Activated naive CD4-positive, alpha-beta T cell treated with anti-CD3 and anti-CD28 coated beads, Interleukin-2, amount 10 ng/mL, durations not matched to agents 5 hours and 36 hours (primary cell): Measurements from ENCODE around the gene RIC3. TPM values are rescaled to one million over a fixed set of nuclear protein-coding genes. Genes with fewer than 3 reads are reported as not detected.

Experiments
- total RNA-seq, 2 experiments: library from RNA; stranded (reverse); gene quantifications; one replicate each; pipeline ENCODE4 v1.2.3, GENCODE V29; 2021

RIC3 gene
- 1 to 10 TPM; 8.2 to 9.1 TPM for total RNA-seq

GRCh38 chr11:8168485-8169257, at the start of gene RIC3:
Gene RIC3, minus strand, starts transcription at chr11:8169025. Its CDS starts 36 bp downstream, at chr11:8168989.

GRCh38 chr11:8080674-8081590, 87.9 kb downstream of the RIC3 start, which contains the start of gene TUB:
Gene TUB, plus strand, starts transcription at chr11:8081211. Its CDS starts 300 bp downstream, at chr11:8081511.

Other genes starting within 250 kb of the RIC3 start
- gene OR10A6, start 237.8 kb downstream of the RIC3 start, total RNA-seq = not detected
- not detected for gene OR10A3, start 227.3 kb downstream of the RIC3 start, total RNA-seq
- not detected for gene NLRP10, start 203.6 kb downstream of the RIC3 start, total RNA-seq
- gene EIF3F, start 181.7 kb downstream of the RIC3 start, total RNA-seq = 100 to 1,000 TPM; 383 to 389 TPM
- under 1 TPM; 0.02 to 0.03 TPM for gene TUB, start 87.8 kb downstream of the RIC3 start, total RNA-seq
- gene LMO1, start 94.9 kb upstream of the RIC3 start, total RNA-seq = not detected